Stimulated activated CD4-positive, alpha-beta T cell treated with anti-CD3 and anti-CD28 coated beads, Interleukin-1b, Interleukin-23, amount 100 ng/mL, for 1 hour (primary cell): ENCODE data around the gene ASIC2.
"Not testable (repeated sequence)": the region's sequence is repeated elsewhere in the genome, so short reads cannot be mapped to it uniquely, and the experiment has no call there.

Experiments used
- DNase-seq, 2 donors: peaks; one replicate each; pipeline ENCODE4 v3.0.0-alpha.2; 2020; ENCODE audit warnings: low read depth in 2 of 2

Gene ASIC2

GRCh38 chr17:33021731-33022408, 271.2 kb downstream of the ASIC2 start:
- no peak for DNase-seq

DNA sequence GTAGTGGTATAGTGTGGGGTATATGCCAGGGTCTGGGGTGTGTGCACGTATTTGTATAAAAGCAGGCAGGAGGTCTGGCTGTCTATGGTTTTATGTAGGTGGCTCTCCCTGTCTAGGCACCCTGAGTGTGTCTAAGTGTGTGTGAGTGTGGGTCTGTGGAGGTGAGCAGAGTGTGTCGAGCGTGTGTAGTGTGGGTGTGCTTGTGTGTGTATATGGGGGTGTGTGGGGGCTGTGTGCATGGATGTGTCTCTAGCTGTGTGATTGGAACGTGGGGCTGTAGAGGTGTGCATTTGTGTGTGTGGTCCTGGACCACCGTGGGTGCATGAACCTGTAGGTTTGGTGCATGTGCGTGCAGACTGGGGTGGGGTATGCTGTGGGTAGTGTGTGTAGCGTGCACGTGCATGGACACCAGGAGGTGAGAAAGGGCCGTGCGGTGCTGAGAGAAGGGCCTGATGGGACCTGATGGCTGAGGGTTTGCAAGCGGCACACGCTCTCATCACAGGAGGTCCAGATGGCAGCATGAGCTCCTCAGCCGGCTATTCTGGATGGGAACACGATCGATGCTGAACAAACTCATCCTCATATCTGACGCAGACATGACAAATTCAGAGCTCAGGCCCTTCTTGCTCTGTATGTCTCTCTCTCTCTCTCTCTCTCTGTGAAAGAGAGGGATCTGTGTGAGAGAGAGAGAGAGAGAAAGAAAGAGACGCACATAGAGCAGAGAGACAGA, 273.8 kb downstream of the ASIC2 start:
- DNase-seq, result no peak

DNA sequence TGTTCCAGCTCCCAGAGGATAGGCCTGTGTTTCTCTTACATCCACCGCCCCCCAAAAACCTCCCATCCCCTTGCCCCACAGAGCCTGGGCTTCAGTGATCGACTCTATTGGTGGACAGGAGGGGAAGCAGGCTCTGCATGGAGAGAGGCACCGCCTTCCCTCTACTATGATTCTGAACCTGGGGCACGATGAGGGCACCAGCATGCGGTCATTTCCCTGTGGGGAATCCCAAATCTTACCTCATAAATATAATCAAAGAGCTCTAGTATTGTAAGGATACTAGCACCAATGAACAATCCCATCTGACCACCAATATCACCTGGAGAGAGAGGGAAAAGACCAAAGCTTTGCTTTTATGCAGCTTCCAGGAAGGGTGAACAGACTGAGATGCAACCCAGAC, 275.7 kb downstream of the ASIC2 start:
- no peak for DNase-seq

DNA sequence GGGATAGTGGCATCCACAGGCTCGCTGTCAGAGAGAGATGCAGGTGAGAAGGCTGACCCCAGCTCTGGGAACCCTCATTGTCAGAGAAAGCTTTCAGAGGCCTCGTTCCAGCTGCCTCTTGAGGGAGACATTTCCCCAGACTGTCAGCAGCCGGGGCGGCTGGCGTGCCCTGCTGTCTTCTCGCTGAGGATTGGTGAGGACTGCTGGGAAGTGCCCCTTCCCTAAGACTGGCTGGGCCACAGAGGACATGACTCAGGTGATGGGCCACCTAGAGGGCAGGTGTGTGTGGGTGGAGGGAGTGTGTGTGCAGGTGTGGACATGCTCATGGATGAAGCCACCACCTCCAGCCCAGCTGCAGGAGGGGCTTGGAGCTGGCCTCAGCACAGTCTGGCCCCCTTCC, 276.2 kb downstream of the ASIC2 start:
- DNase-seq, result no peak

- DNase-seq, result no peak
Observed at GRCh38 chr17:33015716-33016346, 277.3 kb downstream of the ASIC2 start.

GRCh38 chr17:33014751-33015150, 278.3 kb downstream of the ASIC2 start:
- DNase-seq, result no peak

- DNase-seq, result no peak
Observed at GRCh38 chr17:33013596-33014375, 279.3 kb downstream of the ASIC2 start.

- no peak for DNase-seq
Observed at GRCh38 chr17:33012522-33013033, 280.5 kb downstream of the ASIC2 start.

DNA sequence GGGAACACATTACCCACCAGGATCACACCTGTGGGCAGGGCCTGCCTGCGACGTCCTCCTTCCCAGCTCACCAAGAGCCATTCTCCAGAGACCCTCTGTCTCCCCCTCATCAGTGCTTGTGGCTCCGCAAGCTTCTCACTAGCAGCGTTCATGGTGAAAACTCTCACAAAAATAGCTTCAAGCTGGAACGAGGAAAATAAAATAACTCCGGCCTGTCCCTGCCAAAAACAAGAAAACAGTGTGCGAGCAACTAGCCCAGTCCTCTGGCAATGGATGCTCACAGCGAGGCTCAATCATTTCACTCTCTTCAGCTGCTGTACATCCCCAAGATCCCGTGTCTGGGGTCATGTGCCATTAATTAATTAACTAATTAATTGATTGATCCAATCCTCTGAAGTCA, 283.5 kb downstream of the ASIC2 start:
- DNase-seq, result no peak

DNA sequence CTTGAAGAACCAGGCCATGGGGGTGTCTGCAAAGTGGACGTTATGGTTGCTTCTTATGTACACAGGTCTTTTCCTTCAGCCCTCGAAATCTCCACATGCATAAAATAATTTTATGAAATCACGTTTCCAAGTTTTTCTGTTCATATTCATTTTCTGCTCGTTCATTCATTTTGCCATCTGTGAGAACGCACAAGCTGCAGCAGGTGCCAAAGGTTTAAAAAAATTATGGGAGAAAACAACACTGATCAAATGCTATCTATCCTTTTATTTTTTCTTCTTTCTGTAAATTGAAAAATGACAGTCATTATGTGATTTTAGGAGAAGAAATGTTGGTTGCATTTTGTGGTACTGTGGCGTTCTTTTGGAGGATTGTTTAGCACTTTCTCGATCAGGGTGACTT, 285.9 kb downstream of the ASIC2 start:
- DNase-seq, result no peak

DNA sequence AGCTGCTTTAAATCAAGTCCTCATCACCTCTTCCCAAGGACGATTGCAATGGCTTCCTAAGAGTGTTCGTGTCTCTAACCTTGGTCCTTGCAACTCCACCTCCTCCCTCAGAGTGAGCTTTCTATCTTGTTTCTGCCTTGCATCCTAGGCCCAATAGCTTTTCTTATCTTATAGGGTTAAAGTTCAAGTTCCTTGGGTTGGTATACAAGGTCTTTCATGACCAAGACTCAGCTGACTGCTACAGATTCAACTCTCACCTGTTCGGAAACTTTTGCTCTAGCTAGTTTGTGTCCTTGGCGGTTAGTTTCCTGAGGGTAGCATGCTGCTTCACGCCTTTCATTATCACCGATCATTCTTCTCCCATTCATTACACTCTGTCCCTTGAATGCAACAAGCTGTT, 290.8 kb downstream of the ASIC2 start:
- no peak for DNase-seq

DNA sequence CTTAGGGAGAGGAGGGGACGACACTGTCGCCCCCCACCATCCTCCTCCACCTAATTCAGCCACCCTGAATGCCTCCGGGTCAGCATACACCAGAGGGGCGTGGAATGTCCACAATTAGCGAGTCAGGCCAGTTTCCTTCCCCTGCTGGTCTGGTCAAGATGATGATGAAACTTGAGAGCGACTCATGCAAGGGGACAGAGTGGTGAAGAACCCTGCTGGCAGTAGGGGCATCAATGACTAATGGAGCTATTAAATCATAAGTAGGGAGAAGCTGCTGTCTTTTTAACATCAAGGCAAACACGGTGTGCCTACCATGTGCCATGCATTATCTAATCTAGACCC, 294.2 kb downstream of the ASIC2 start:
- DNase-seq, result no peak

- peak; percentile 34 to 55 for DNase-seq
Observed at GRCh38 chr17:32998111-32998886, 294.8 kb downstream of the ASIC2 start.

- no peak for DNase-seq
Observed at GRCh38 chr17:32995416-32996045, 297.6 kb downstream of the ASIC2 start.

- DNase-seq, result no peak
Observed at GRCh38 chr17:32993977-32994376, 299.1 kb downstream of the ASIC2 start.

- no peak for DNase-seq
Observed at GRCh38 chr17:32992321-32993033, 300.6 kb downstream of the ASIC2 start.

DNA sequence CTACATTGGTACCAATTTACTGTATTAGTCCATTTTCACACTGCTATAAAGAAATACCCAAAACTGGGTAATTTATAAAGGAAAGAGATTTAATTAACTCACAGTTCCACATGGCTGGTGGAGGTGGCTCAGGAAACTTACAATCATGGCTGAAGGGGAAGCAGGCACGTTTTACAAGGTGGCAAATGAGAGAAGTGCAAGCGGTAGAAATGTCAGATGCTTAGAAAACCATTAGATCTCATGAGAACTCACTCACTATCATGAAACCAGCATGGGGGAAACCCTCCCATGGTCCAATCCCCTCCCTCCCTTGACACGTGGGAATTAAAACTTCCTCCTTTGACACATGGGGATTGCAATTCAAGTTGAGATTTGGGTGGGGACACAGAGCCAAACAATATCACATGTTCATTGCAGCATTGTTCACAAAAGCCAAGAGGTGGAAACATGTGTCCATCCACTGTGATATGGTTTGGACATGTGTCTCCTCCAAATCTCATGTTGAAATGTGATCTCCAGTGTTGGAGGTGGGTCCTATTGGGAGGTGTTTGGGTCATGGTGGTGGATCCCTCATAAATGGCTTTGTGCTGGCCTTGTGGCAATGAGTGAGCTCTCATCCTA, 304.5 kb downstream of the ASIC2 start:
- DNase-seq, result no peak

DNA sequence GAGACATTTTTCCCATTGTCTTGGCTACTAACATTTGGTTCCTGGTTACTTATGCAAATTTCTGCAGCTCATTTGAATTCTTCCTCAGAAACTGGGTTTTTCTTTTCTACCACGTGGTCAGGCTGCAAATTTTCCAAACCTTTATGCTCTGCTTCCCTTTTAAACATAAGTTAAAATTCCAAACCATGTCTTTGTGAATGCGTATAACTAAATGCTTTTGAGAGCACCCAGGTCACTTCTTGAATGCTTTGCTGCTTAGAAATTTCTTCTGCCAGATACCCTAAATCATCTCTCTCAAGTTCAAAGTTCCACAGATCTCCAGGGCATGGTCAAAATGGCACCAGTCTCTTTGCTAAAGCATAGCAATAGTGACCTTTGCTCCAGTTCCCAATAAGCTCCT, 305.2 kb downstream of the ASIC2 start:
- DNase-seq, result not testable (repeated sequence)

DNA sequence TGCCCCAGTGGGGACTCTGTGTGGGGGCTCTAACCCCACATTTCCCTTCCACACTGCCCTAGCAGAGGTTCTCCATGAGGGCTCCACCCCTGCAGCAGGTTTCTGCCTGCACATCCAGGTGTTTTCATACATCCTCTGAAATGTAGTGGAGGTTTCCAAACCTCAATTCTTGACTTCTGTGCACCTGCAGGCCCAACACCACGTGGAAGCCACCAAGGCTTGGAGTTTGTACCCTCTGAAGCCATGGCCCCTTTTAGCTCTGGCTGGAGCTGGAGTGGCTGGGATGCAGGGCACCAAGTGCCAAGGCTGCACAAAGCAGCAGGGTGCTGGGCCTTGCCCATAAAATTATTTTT, 305.7 kb downstream of the ASIC2 start:
- not testable (repeated sequence) for DNase-seq
